ENCODE data around the gene NFASC.

NFASC gene

DNA sequence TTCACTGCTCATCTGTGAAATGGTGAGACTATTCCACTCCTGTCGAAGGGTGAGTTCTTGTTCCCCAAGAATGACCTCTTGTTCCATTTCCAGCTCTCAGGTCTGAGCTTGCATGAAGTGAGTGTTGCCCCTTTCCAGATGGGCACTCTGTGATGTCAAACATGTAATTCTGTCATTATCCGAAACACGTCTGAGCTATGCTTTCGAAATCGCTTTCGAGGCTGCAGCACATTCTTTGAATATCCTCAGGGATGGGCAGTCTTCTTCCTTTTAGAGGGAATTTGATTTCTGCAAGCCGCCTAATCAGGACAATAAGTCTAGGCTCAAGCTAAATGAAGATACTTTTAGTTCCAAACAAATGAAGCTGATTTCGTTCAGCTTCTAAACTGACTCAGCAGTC, 15.1 kb downstream of the NFASC start:
- Mint-ChIP-seq H3K4me1 (ENCODE audit: low read depth) (no peaks in the 10 kb centered on the region), H3K27me3 (ENCODE audit: low read depth) (peaks cover 19% of the 10 kb centered on the region), H3K27ac (no peak overlapping the region), H3K9me3 (no peaks in the 10 kb centered on the region), H3K4me3 (no peak overlapping the region), H3K36me3 (ENCODE audit: low read depth) (no peaks in the 10 kb centered on the region)
- no peak for DNase-seq (ENCODE audit: low spot score)

- DNase-seq (ENCODE audit: low spot score), result no peak
- Mint-ChIP-seq H3K4me1 (ENCODE audit: low read depth) (no peaks in the 10 kb centered on the region), H3K27ac (no peak overlapping the region), H3K27me3 (ENCODE audit: low read depth) (peaks cover 22% of the 10 kb centered on the region), H3K9me3 (no peaks in the 10 kb centered on the region), H3K36me3 (ENCODE audit: low read depth) (no peaks in the 10 kb centered on the region), H3K4me3 (no peak overlapping the region)
Observed at GRCh38 chr1:204887846-204888245, 17.2 kb downstream of the NFASC start.

- Mint-ChIP-seq H3K4me3 (no peak overlapping the region), H3K36me3 (ENCODE audit: low read depth) (no peaks in the 10 kb centered on the region), H3K4me1 (ENCODE audit: low read depth) (no peaks in the 10 kb centered on the region), H3K27me3 (ENCODE audit: low read depth) (peaks cover 26% of the 10 kb centered on the region), H3K9me3 (no peaks in the 10 kb centered on the region), H3K27ac (no peak overlapping the region)
- DNase-seq (ENCODE audit: low spot score), result no peak
Observed at GRCh38 chr1:204888294-204888693, 17.6 kb downstream of the NFASC start.

DNA sequence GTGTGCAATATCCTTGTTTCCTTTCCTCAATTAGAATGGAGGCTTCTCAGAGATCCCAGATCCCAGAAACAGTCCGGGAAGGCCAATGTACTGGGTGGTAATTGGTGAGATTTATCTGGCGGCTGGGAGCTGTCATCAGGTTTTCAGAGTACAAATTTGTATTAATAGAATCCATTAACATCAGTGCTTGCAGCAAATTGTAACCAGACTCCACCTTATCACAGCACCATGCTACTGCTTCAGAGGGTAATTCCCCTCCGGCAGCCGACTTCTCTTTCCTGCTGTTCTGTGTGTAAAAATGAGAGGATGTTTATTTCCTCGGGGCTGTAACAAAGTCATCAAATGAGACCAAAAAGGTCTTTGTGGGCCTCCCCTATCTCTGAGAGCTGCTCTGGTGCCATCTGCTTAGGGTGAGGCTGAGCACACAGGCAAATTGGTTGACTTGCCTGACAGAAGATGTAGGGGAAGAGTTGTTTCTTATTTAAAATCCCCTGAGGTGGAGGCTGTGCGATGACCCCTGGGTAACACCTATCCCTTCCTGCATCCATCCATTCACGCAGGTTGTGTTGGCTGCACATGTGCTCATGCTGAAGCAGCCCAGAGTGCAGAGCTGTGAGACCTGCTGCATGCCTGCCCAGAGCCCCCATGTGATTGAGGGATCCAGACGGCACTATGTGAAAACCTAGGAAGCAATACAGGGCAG, 19.2 kb downstream of the NFASC start:
- no peaks in the 10 kb centered on the region for H3K36me3 Mint-ChIP-seq (ENCODE audit: low read depth)
- no peak overlapping the region for H3K4me3 Mint-ChIP-seq
- no peaks in the 10 kb centered on the region for H3K4me1 Mint-ChIP-seq (ENCODE audit: low read depth)
- DNase-seq (ENCODE audit: low spot score), result no peak
- peaks cover 30% of the 10 kb centered on the region for H3K27me3 Mint-ChIP-seq (ENCODE audit: low read depth)
- no peak overlapping the region for H3K27ac Mint-ChIP-seq
- no peaks in the 10 kb centered on the region for H3K9me3 Mint-ChIP-seq

GRCh38 chr1:204891860-204892259, 21.2 kb downstream of the NFASC start:
- Mint-ChIP-seq H3K36me3 (ENCODE audit: low read depth) (no peaks in the 10 kb centered on the region), H3K4me3 (no peak overlapping the region), H3K9me3 (no peaks in the 10 kb centered on the region), H3K27me3 (ENCODE audit: low read depth) (peaks cover 43% of the 10 kb centered on the region), H3K4me1 (ENCODE audit: low read depth) (no peaks in the 10 kb centered on the region), H3K27ac (no peak overlapping the region)
- DNase-seq (ENCODE audit: low spot score), result no peak

DNA sequence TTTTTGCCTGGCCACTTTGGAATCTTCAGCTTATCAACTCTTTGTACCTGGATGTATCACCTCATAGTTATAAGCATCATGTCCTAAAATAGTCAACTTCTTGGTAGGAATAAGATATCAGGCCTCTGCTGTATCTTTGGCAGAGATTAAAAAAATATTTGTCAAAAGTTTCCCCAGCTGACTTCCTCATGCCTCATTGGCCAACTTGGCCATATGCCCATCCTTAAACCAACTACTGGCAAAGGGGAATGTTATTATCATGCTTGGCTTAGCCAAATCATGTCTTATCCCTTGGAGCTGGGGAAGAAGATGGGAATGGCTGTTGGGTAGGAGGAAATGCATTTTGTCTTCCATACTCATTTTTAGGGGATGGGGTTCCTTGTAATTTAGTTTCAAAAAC, 23.4 kb downstream of the NFASC start:
- Mint-ChIP-seq H3K36me3 (ENCODE audit: low read depth) (no peaks in the 10 kb centered on the region), H3K4me3 (no peak overlapping the region), H3K9me3 (no peaks in the 10 kb centered on the region), H3K4me1 (ENCODE audit: low read depth) (no peaks in the 10 kb centered on the region), H3K27ac (no peak overlapping the region), H3K27me3 (ENCODE audit: low read depth) (peaks cover 30% of the 10 kb centered on the region)
- no peak for DNase-seq (ENCODE audit: low spot score)

DNA sequence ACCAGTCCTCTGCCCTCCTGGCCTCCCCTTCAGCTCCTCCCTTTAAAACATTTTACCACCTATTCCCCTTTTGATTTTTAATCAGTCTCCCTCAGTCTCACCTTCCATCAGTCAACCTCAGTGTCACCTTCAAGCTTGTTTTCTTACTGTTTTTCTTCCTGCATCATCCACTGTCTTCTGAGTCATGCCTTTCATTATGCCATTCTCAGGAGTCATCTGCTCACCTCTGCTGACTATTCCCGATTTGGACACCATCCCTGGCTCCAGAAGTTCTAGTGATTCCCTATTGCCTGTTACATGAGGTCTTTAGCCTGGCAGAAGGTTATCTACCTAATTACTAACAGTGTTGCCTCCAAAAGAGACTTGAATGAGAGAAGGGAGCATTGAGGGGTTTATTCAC, 23.9 kb downstream of the NFASC start:
- peaks cover 30% of the 10 kb centered on the region for H3K27me3 Mint-ChIP-seq (ENCODE audit: low read depth)
- H3K36me3 Mint-ChIP-seq (ENCODE audit: low read depth), result no peaks in the 10 kb centered on the region
- no peaks in the 10 kb centered on the region for H3K9me3 Mint-ChIP-seq
- DNase-seq (ENCODE audit: low spot score), result no peak
- H3K27ac Mint-ChIP-seq, result no peak overlapping the region
- no peak overlapping the region for H3K4me3 Mint-ChIP-seq
- H3K4me1 Mint-ChIP-seq (ENCODE audit: low read depth), result no peaks in the 10 kb centered on the region

DNA sequence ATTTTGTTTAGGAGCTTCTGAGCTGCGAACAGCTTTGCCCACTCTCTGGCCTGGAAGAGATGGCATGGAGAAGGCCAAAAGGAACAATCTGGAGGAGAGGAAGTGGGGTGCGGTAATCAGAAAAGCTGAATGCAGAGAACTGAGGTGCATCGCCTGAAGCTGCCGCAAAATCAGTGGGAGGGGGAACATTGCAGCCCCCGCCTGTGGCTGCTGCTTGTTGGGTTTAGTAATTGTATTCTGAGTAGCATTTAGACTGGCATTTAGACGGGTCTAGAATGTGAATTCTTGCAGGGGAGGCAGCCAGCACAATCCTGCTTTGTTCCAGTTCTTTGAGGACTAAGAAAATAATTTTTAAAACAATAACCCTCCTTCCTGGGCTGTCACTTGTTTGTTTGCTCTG, 25.4 kb downstream of the NFASC start:
- no peak for DNase-seq (ENCODE audit: low spot score)
- H3K27me3 Mint-ChIP-seq (ENCODE audit: low read depth), result peaks cover 33% of the 10 kb centered on the region
- no peaks in the 10 kb centered on the region for H3K4me1 Mint-ChIP-seq (ENCODE audit: low read depth)
- H3K27ac Mint-ChIP-seq, result no peak overlapping the region
- H3K4me3 Mint-ChIP-seq, result no peak overlapping the region
- H3K36me3 Mint-ChIP-seq (ENCODE audit: low read depth), result no peaks in the 10 kb centered on the region
- H3K9me3 Mint-ChIP-seq, result no peaks in the 10 kb centered on the region

GRCh38 chr1:204896787-204897469, 26.3 kb downstream of the NFASC start:
- Mint-ChIP-seq H3K9me3 (no peaks in the 10 kb centered on the region), H3K27me3 (ENCODE audit: low read depth) (peaks cover 38% of the 10 kb centered on the region), H3K36me3 (ENCODE audit: low read depth) (no peaks in the 10 kb centered on the region), H3K27ac (no peak overlapping the region), H3K4me3 (no peak overlapping the region), H3K4me1 (ENCODE audit: low read depth) (no peaks in the 10 kb centered on the region)
- DNase-seq (ENCODE audit: low spot score), result no peak

DNA sequence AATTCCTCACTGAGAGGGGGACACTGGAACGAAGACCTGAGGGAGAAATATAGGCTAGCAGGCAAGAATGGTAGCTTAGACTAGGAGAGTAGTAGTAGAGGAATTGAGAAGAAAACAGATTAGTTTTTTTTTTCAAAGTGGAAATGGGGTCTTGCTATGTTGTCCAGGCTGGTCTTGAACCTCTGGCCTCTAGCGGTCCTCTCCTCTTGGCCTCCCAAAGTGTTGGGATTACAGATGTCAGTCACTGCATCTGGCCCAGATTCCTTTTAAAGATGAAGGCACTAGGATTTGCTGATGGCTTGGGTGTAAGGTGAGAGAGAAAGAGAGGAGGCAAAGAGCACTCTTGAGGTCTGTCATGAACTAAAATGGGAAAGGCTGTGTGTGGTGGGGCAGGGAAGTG, 30.1 kb downstream of the NFASC start:
- H3K36me3 Mint-ChIP-seq (ENCODE audit: low read depth), result no peaks in the 10 kb centered on the region
- no peak overlapping the region for H3K4me3 Mint-ChIP-seq
- no peak overlapping the region for H3K27ac Mint-ChIP-seq
- no peaks in the 10 kb centered on the region for H3K4me1 Mint-ChIP-seq (ENCODE audit: low read depth)
- no peaks in the 10 kb centered on the region for H3K9me3 Mint-ChIP-seq
- H3K27me3 Mint-ChIP-seq (ENCODE audit: low read depth), result peaks cover 28% of the 10 kb centered on the region
- DNase-seq (ENCODE audit: low spot score), result no peak

DNA sequence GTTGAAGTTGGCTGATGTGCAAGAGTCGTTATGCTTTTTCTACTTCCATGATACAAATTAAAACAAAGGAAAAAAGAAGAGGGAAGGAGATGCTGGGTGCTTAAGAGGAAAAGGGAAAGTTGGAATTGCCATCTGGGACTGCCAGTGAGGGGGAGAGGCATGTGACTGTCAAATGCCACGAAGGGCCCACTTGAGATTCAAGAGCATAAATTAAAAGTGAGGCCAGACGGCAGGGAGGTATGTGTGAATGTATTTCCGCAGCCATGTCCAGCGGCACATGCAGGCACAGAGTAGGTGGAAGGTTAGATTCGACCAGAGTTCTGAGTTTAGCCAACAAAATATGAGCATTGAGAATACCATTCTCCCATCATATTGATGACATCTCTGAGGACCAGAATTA, 32.0 kb downstream of the NFASC start:
- H3K27me3 Mint-ChIP-seq (ENCODE audit: low read depth), result peaks cover 21% of the 10 kb centered on the region
- H3K36me3 Mint-ChIP-seq (ENCODE audit: low read depth), result no peaks in the 10 kb centered on the region
- H3K4me1 Mint-ChIP-seq (ENCODE audit: low read depth), result no peaks in the 10 kb centered on the region
- H3K9me3 Mint-ChIP-seq, result no peaks in the 10 kb centered on the region
- DNase-seq (ENCODE audit: low spot score), result no peak
- H3K4me3 Mint-ChIP-seq, result no peak overlapping the region
- H3K27ac Mint-ChIP-seq, result no peak overlapping the region

GRCh38 chr1:204904228-204904810, 33.7 kb downstream of the NFASC start:
- Mint-ChIP-seq H3K4me1 (ENCODE audit: low read depth) (no peaks in the 10 kb centered on the region), H3K27me3 (ENCODE audit: low read depth) (peaks cover 24% of the 10 kb centered on the region), H3K4me3 (no peak overlapping the region), H3K9me3 (no peaks in the 10 kb centered on the region), H3K36me3 (ENCODE audit: low read depth) (no peaks in the 10 kb centered on the region), H3K27ac (no peak overlapping the region)
- no peak for DNase-seq (ENCODE audit: low spot score)

GRCh38 chr1:204909109-204909508, 38.4 kb downstream of the NFASC start:
- H3K9me3 Mint-ChIP-seq, result peaks cover 3% of the 10 kb centered on the region
- H3K27ac Mint-ChIP-seq, result no peak overlapping the region
- H3K4me1 Mint-ChIP-seq (ENCODE audit: low read depth), result no peaks in the 10 kb centered on the region
- no peak overlapping the region for H3K4me3 Mint-ChIP-seq
- peaks cover 18% of the 10 kb centered on the region for H3K27me3 Mint-ChIP-seq (ENCODE audit: low read depth)
- DNase-seq (ENCODE audit: low spot score), result no peak
- H3K36me3 Mint-ChIP-seq (ENCODE audit: low read depth), result no peaks in the 10 kb centered on the region

GRCh38 chr1:204915861-204916495, 45.3 kb downstream of the NFASC start:
- no peak for DNase-seq (ENCODE audit: low spot score)
- Mint-ChIP-seq H3K4me1 (ENCODE audit: low read depth) (no peaks in the 10 kb centered on the region), H3K4me3 (no peak overlapping the region), H3K36me3 (ENCODE audit: low read depth) (no peaks in the 10 kb centered on the region), H3K9me3 (peaks cover 8% of the 10 kb centered on the region), H3K27me3 (ENCODE audit: low read depth) (peaks cover 3% of the 10 kb centered on the region), H3K27ac (no peak overlapping the region)

Data from T-helper 2 cell treated with Interferon-gamma antibody and Interleukin-4, amounts not matched to agents 5 μg/mL and 100 μg/mL, for 36 hours (primary cell).